H9 (cell line): ENCODE results near the gene SMARCD3. TPM values are rescaled to one million over a fixed set of nuclear protein-coding genes. Genes with fewer than 3 reads are reported as not detected.

Experiments
- DNase-seq: peaks from one replicate; pipeline ENCODE4 v3.0.0-alpha.2; 2017
- H2AFZ ChIP-seq: one replicate; pipeline ENCODE4 v1.6.1; 2013; ENCODE audit warnings: mild to moderate bottlenecking, low read length, control low read depth, moderate library complexity
- H2AK5ac ChIP-seq: 2 replicates; pipeline ENCODE4 v1.6.1; 2013; ENCODE audit warnings: low read length, control low read depth, mixed read lengths; ENCODE audit not compliant: insufficient read length
- H2BK120ac ChIP-seq: one replicate; pipeline ENCODE4 v1.6.1; 2013; ENCODE audit warnings: low read depth, mild to moderate bottlenecking, low read length, control low read depth, inconsistent platforms; ENCODE audit not compliant: poor library complexity, severe bottlenecking
- H2BK12ac ChIP-seq: 2 replicates; pipeline ENCODE4 v1.6.1; 2013; ENCODE audit warnings: low read length, control low read depth, mixed read lengths, low read depth; ENCODE audit not compliant: insufficient read length
- H2BK15ac ChIP-seq: 2 replicates; pipeline ENCODE4 v1.6.1; 2013; ENCODE audit warnings: low read depth, low read length, control low read depth
- H2BK20ac ChIP-seq: one replicate; pipeline ENCODE4 v1.6.1; 2013; ENCODE audit warnings: low read depth, mild to moderate bottlenecking, low read length, control low read depth, inconsistent platforms; ENCODE audit not compliant: poor library complexity, severe bottlenecking
- H2BK5ac ChIP-seq: 2 replicates; pipeline ENCODE4 v1.6.1; 2013; ENCODE audit warnings: low read length, control low read depth, mixed read lengths; ENCODE audit not compliant: insufficient read length
- H3K14ac ChIP-seq: 2 replicates; pipeline ENCODE4 v1.6.1; 2013; ENCODE audit warnings: low read length, control low read depth; ENCODE audit not compliant: insufficient read depth
- H3K18ac ChIP-seq: 2 replicates; pipeline ENCODE4 v1.6.1; 2013; ENCODE audit warnings: low read depth, mild to moderate bottlenecking, mixed read lengths, low read length, control low read depth; ENCODE audit not compliant: insufficient read length
- H3K23ac ChIP-seq: 2 replicates; pipeline ENCODE4 v1.6.1; 2013; ENCODE audit warnings: low read length, control low read depth, mixed read lengths, low read depth; ENCODE audit not compliant: insufficient read length
- H3K23me2 ChIP-seq: 2 replicates; pipeline ENCODE4 v1.6.1; 2013; ENCODE audit warnings: low read depth, mild to moderate bottlenecking, mixed read lengths, low read length, control low read depth; ENCODE audit not compliant: insufficient read length, poor library complexity, severe bottlenecking
- H3K27ac ChIP-seq: 2 replicates; pipeline ENCODE4 v1.5.1; 2013; ENCODE audit warnings: low read length, control low read depth, mixed read lengths, low read depth; ENCODE audit not compliant: insufficient read length
- H3K27me3 ChIP-seq: 2 replicates; pipeline ENCODE4 v1.6.1; 2013; ENCODE audit warnings: low read length, control low read depth, inconsistent platforms; ENCODE audit not compliant: insufficient read depth
- H3K4ac ChIP-seq: 2 replicates; pipeline ENCODE4 v1.6.1; 2013; ENCODE audit warnings: low read depth, mild to moderate bottlenecking, control low read depth, inconsistent platforms, low read length, moderate library complexity
- H3K4me1 ChIP-seq: 2 replicates; pipeline ENCODE4 v1.6.1; 2013; ENCODE audit warnings: low read length, control low read depth, inconsistent platforms; ENCODE audit not compliant: insufficient read depth
- H3K4me2 ChIP-seq: 2 replicates; pipeline ENCODE4 v1.6.1; 2013; ENCODE audit warnings: low read length, control low read depth, mixed read lengths; ENCODE audit not compliant: insufficient read length, insufficient read depth
- H3K56ac ChIP-seq: 2 replicates; pipeline ENCODE4 v1.6.1; 2013; ENCODE audit warnings: low read depth, mild to moderate bottlenecking, mixed read lengths, low read length, control low read depth; ENCODE audit not compliant: insufficient read length
- H3K79me1 ChIP-seq: 2 replicates; pipeline ENCODE4 v1.6.1; 2013; ENCODE audit warnings: low read depth, mild to moderate bottlenecking, moderate library complexity, low read length, control low read depth, inconsistent platforms; ENCODE audit not compliant: insufficient read depth, poor library complexity, severe bottlenecking
- H3K79me2 ChIP-seq: 2 replicates; pipeline ENCODE4 v1.6.1; 2013; ENCODE audit warnings: low read length, control low read depth, inconsistent platforms; ENCODE audit not compliant: insufficient read depth
- H3K9ac ChIP-seq: 2 replicates; pipeline ENCODE4 v1.6.1; 2013; ENCODE audit warnings: low read length, control low read depth, mixed read lengths; ENCODE audit not compliant: insufficient read length; ENCODE audit errors: extremely low read depth
- H3K9me3 ChIP-seq: one replicate; pipeline ENCODE4 v1.6.1; 2013; ENCODE audit warnings: low read depth, low read length, inconsistent platforms; ENCODE audit not compliant: control insufficient read depth
- H3T11ph ChIP-seq: one replicate; pipeline ENCODE4 v1.6.1; 2013; ENCODE audit warnings: mild to moderate bottlenecking, low read length, control low read depth, inconsistent platforms
- H4K20me1 ChIP-seq: one replicate; pipeline ENCODE4 v1.6.1; 2013; ENCODE audit not compliant: control insufficient read depth, insufficient read length, insufficient read depth
- H4K5ac ChIP-seq: 2 replicates; pipeline ENCODE4 v1.6.1; 2013; ENCODE audit warnings: low read depth, mild to moderate bottlenecking, mixed read lengths, low read length, control low read depth; ENCODE audit not compliant: insufficient read length
- H4K8ac ChIP-seq: replicated peaks from 2 replicates; pipeline ENCODE4 v1.6.1; 2013; ENCODE audit warnings: low read length, control low read depth, mixed read lengths, low read depth; ENCODE audit not compliant: insufficient read length
- H4K91ac ChIP-seq: 2 replicates; pipeline ENCODE4 v1.6.1; 2013; ENCODE audit warnings: low read depth, mild to moderate bottlenecking, moderate library complexity, mixed read lengths, low read length, control low read depth; ENCODE audit not compliant: insufficient read length
- H3K27ac Mint-ChIP-seq, 3 experiments: 2 replicates in 2 of 3; 3 replicates in 1 of 3; pipeline ENCODE4 v1.8.0; 2020 to 2021; ENCODE audit warnings: mixed read lengths in 3 of 3, mild to moderate bottlenecking in 1 of 3, moderate library complexity in 1 of 3
- H3K27me3 Mint-ChIP-seq: 2 replicates; pipeline ENCODE4 v1.8.0; 2021; ENCODE audit warnings: low read depth, mild to moderate bottlenecking, moderate library complexity, mixed read lengths
- H3K36me3 Mint-ChIP-seq, 3 experiments: 2 replicates in 2 of 3; 3 replicates in 1 of 3; pipeline ENCODE4 v1.8.0; 2020 to 2021; ENCODE audit warnings: low read depth in 3 of 3, mixed read lengths in 3 of 3; ENCODE audit not compliant: insufficient read depth in 1 of 3
- H3K4me1 Mint-ChIP-seq, 2 experiments: 2 replicates each; pipeline ENCODE4 v1.8.0; 2020; ENCODE audit warnings: mixed read lengths in 2 of 2
- H3K4me3 Mint-ChIP-seq, 2 experiments: 2 replicates in 1 of 2; 3 replicates in 1 of 2; pipeline ENCODE4 v1.8.0; 2020 to 2021; ENCODE audit warnings: mild to moderate bottlenecking in 2 of 2, mixed read lengths in 2 of 2, moderate library complexity in 1 of 2
- H3K9me3 Mint-ChIP-seq, 2 experiments: 2 replicates in 1 of 2; 3 replicates in 1 of 2; pipeline ENCODE4 v1.8.0; 2020; ENCODE audit warnings: mild to moderate bottlenecking in 2 of 2, mixed read lengths in 2 of 2, moderate library complexity in 1 of 2
- CTCF ChIP-seq: fragments of 200-600 bp; sonication (generic); conservative IDR thresholded peaks from 3 replicates; pipeline ENCODE4 v1.8.0; 2021; ENCODE audit warnings: antibody characterized with exemption, mild to moderate bottlenecking
- WGBS: extraction: QIAGEN DNeasy Blood & Tissue Kit; methylation state at CpG from one replicate; pipeline ENCODE4 v1.1.7; 2013; ENCODE audit warnings: missing lambda C conversion rate, low lambda C conversion rate, mixed read lengths; ENCODE audit not compliant: insufficient read length; ENCODE audit errors: extremely low coverage; 5-methylcytosine and 5-hydroxymethylcytosine counted together
- total RNA-seq: library from RNA; stranded (reverse); gene quantifications from 2 replicates; pipeline ENCODE4 v1.2.1, GENCODE V29; 2021

The SMARCD3 gene
- total RNA-seq, 1 experiment from 2014 or later, result 5.0 TPM

- H3K27ac ChIP-seq, result no peak overlapping the region
- H3K27ac Mint-ChIP-seq, result no peak overlapping the region
- H3K9ac ChIP-seq, result no peak overlapping the region
Measured at GRCh38 chr7:151249732-151250072, 1.2 kb upstream of the SMARCD3 start.

More at GRCh38 chr7:151249732-151250072, 1.2 kb upstream of the SMARCD3 start:
- Histone ChIP-seq H3K4ac (no peak overlapping the region), H3K56ac (no peak overlapping the region), H3T11ph (no peak overlapping the region), H3K23ac (no peak overlapping the region), H3K23me2 (peaks cover 22% of the 10 kb centered on the region), H3K4me1 (peaks cover 7% of the 10 kb centered on the region; the same call in 1 of the 2 replicates), H3K4me2 (peak overlapping the region; percentile 71), H3K14ac (no peak overlapping the region), H3K79me2 (no peaks in the 10 kb centered on the region), H2AFZ (no peak overlapping the region), H2AK5ac (no peak overlapping the region), H3K79me1 (no peaks in the 10 kb centered on the region), H2BK12ac (no peak overlapping the region), H4K20me1 (no peaks in the 10 kb centered on the region), H2BK15ac (no peak overlapping the region), H2BK120ac (no peak overlapping the region), H2BK5ac (no peak overlapping the region), H4K91ac (no peak overlapping the region), H4K8ac (no peak overlapping the region), H2BK20ac (no peak overlapping the region), H4K5ac (no peak overlapping the region), H3K27me3 (peaks cover 19% of the 10 kb centered on the region; the same call in 1 of the 2 replicates), H3K18ac (no peak overlapping the region), H3K9me3 (no peaks in the 10 kb centered on the region)
- H3K27me3 Mint-ChIP-seq, result peaks cover 82% of the 10 kb centered on the region
- peak; percentile 64 for DNase-seq
- H3K36me3 Mint-ChIP-seq, result no peaks in the 10 kb centered on the region
- peaks cover 50 to 67% of the 10 kb centered on the region in 2 experiments for H3K4me1 Mint-ChIP-seq
- no peak for TF ChIP-seq CTCF
- H3K9me3 Mint-ChIP-seq, result no peaks in the 10 kb centered on the region; a peak in 1 of 5 replicates
- peak overlapping the region; percentile 55 to 75 for H3K4me3 Mint-ChIP-seq
- WGBS, result no CpG with 5 or more reads among the region's 5 CpGs
